ENCODE results near the gene CLDN24. TPM values are rescaled to one million over a fixed set of nuclear protein-coding genes. Genes with fewer than 3 reads are reported as not detected.

CLDN24 gene
- total RNA-seq, 1 experiment from 2014 or later: not detected

DNA sequence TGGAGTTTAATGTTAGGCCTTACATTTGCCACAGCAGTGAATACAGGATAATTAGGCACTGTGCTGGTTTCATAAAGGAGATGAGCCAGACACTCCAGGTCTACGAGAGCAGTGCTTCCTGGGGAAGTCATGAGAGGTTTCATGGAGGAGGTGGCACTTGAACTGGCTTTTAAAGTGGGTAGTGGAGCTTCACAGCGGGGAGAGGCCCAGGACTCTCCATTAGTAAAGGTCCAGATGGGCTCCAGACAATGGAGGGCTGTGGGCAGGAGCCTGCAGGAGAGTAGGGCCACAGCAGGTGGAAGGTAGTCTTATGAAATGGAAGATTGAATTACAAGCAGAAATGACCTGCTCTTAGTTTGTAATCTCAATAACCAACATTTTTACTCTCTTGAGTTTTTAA lies 31.2 kb downstream of the CLDN24 start:
- in situ Hi-C loops (cut with HindIII; ENCODE audit: low pct_unique_long_range_greater_than_20kb, low sequenced_read_pairs): no loop called here
- ChIA-PET POLR2A (interaction anchor here (0.6 to 1.1 kb wide), 2 partner anchors 104 to 174 kb away, joined by 3 to 4 read pairs; no protein-coding TSS in a partner anchor), CTCF (no interaction called here)
- H3K27ac ChIP-seq (ENCODE audit: low read length): no peak overlapping the region
- no peak for DNase-seq (ENCODE audit: low read depth, low spot score)
- ATAC-seq: no peak
- no TSS peak for BruUV-seq (replicated peaks)
- no peak overlapping the region for H3K4me3 ChIP-seq (ENCODE audit: low read depth in 2 of 2, low read length in 2 of 2)
- TF ChIP-seq SIN3A (IDR thresholded peaks at IDR 0.05; ENCODE audit: borderline replicate concordance, insufficient read depth, low read depth, low read length) (no peak), POLR2AphosphoS5 (IDR thresholded peaks at IDR 0.05; ENCODE audit: low read depth, low read length) (no peak), TCF7L2 (IDR thresholded peaks at IDR 0.05; ENCODE audit: low read depth, low read length) (no peak)
- TF ChIP-seq, protein P1, sequence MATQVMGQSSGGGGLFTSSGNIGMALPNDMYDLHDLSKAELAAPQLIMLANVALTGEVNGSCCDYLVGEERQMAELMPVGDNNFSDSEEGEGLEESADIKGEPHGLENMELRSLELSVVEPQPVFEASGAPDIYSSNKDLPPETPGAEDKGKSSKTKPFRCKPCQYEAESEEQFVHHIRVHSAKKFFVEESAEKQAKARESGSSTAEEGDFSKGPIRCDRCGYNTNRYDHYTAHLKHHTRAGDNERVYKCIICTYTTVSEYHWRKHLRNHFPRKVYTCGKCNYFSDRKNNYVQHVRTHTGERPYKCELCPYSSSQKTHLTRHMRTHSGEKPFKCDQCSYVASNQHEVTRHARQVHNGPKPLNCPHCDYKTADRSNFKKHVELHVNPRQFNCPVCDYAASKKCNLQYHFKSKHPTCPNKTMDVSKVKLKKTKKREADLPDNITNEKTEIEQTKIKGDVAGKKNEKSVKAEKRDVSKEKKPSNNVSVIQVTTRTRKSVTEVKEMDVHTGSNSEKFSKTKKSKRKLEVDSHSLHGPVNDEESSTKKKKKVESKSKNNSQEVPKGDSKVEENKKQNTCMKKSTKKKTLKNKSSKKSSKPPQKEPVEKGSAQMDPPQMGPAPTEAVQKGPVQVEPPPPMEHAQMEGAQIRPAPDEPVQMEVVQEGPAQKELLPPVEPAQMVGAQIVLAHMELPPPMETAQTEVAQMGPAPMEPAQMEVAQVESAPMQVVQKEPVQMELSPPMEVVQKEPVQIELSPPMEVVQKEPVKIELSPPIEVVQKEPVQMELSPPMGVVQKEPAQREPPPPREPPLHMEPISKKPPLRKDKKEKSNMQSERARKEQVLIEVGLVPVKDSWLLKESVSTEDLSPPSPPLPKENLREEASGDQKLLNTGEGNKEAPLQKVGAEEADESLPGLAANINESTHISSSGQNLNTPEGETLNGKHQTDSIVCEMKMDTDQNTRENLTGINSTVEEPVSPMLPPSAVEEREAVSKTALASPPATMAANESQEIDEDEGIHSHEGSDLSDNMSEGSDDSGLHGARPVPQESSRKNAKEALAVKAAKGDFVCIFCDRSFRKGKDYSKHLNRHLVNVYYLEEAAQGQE (IDR thresholded peaks at IDR 0.05; ENCODE audit: insufficient read depth in 1 of 2, low read depth in 2 of 2, low read length in 1 of 2): no peak
- TF ChIP-seq, protein P2, sequence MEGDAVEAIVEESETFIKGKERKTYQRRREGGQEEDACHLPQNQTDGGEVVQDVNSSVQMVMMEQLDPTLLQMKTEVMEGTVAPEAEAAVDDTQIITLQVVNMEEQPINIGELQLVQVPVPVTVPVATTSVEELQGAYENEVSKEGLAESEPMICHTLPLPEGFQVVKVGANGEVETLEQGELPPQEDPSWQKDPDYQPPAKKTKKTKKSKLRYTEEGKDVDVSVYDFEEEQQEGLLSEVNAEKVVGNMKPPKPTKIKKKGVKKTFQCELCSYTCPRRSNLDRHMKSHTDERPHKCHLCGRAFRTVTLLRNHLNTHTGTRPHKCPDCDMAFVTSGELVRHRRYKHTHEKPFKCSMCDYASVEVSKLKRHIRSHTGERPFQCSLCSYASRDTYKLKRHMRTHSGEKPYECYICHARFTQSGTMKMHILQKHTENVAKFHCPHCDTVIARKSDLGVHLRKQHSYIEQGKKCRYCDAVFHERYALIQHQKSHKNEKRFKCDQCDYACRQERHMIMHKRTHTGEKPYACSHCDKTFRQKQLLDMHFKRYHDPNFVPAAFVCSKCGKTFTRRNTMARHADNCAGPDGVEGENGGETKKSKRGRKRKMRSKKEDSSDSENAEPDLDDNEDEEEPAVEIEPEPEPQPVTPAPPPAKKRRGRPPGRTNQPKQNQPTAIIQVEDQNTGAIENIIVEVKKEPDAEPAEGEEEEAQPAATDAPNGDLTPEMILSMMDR (IDR thresholded peaks at IDR 0.05): no peak
- intact Hi-C loops (cut with micrococcal nuclease; ENCODE audit: unreplicated experiment): no loop called here
- H3K9me3 ChIP-seq (ENCODE audit: control insufficient read depth, insufficient read depth, low read depth, low read length): no peaks in the 10 kb centered on the region
- H3K4me1 ChIP-seq (ENCODE audit: control insufficient read depth, insufficient read depth, low read length): no peaks in the 10 kb centered on the region
- no peaks in the 10 kb centered on the region for H3K27me3 ChIP-seq (ENCODE audit: control insufficient read depth, insufficient read depth, low read length)
- no peaks in the 10 kb centered on the region; the same call in 1 of the 2 replicates for H3K36me3 ChIP-seq (ENCODE audit: control insufficient read depth, insufficient read depth, low read length)

DNA sequence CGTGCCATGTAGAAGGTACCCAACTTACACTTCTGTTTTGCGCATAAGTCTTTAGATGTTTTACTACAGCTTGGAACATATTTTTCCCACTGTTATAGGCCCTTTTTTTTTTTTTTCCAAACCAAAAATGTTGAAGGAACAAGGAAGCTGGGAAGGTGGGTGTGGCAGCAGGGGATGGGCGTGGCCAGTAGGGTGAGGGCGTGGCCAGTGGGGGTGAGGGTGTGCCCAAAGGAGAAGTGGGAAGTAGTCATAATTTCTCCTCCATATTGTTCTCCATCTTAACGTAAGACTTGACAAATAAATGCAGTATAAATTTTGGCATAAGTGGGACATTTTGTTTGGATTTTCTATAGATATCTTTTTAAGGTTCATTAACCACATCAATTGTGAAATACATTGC lies 32.5 kb downstream of the CLDN24 start:
- in situ Hi-C loops (cut with HindIII; ENCODE audit: low pct_unique_long_range_greater_than_20kb, low sequenced_read_pairs) (no loop called here), intact Hi-C loops (cut with micrococcal nuclease; ENCODE audit: unreplicated experiment) (no loop called here)
- H3K36me3 ChIP-seq (ENCODE audit: control insufficient read depth, insufficient read depth, low read length): no peaks in the 10 kb centered on the region; the same call in 1 of the 2 replicates
- no peak overlapping the region for H3K27ac ChIP-seq (ENCODE audit: low read length)
- no peaks in the 10 kb centered on the region for H3K9me3 ChIP-seq (ENCODE audit: control insufficient read depth, insufficient read depth, low read depth, low read length)
- no peaks in the 10 kb centered on the region for H3K27me3 ChIP-seq (ENCODE audit: control insufficient read depth, insufficient read depth, low read length)
- H3K4me1 ChIP-seq (ENCODE audit: control insufficient read depth, insufficient read depth, low read length): no peaks in the 10 kb centered on the region
- no peak for TF ChIP-seq TCF7L2 (IDR thresholded peaks at IDR 0.05; ENCODE audit: low read depth, low read length)
- no peak for TF ChIP-seq SIN3A (IDR thresholded peaks at IDR 0.05; ENCODE audit: borderline replicate concordance, insufficient read depth, low read depth, low read length)
- TF ChIP-seq, protein P2 (IDR thresholded peaks at IDR 0.05): no peak
- TF ChIP-seq, protein P1 (IDR thresholded peaks at IDR 0.05; ENCODE audit: insufficient read depth in 1 of 2, low read depth in 2 of 2, low read length in 1 of 2): no peak
- TF ChIP-seq POLR2AphosphoS5 (IDR thresholded peaks at IDR 0.05; ENCODE audit: low read depth, low read length): no peak
- no peak overlapping the region for H3K4me3 ChIP-seq (ENCODE audit: low read depth in 2 of 2, low read length in 2 of 2)
- no peak for DNase-seq (ENCODE audit: low read depth, low spot score)
- no peak for ATAC-seq
- POLR2A ChIA-PET: no interaction called here
- BruUV-seq (replicated peaks): no TSS peak
- CTCF ChIA-PET: no interaction called here

Data from Panc1 (cell line).